ENCODE measurements around the gene SPATS2L. TPM values are rescaled to one million over a fixed set of nuclear protein-coding genes. Genes with fewer than 3 reads are reported as not detected.

Gene SPATS2L
- total RNA-seq, 2 donors from 2014 or later: 40.3 to 89.9 TPM

GRCh38 chr2:200443376-200443775, 136.9 kb downstream of the SPATS2L start:
- no peak for TF ChIP-seq CTCF (conservative IDR thresholded peaks at IDR 0.05)
- 0 to 77% methylated on average over 1 to 5 of the region's 5 CpGs for WGBS, 2 experiments (ENCODE audit: insufficient coverage in 1 of 2, insufficient read length in 1 of 2)
- Histone ChIP-seq H3K4me1 (ENCODE audit: control insufficient read depth, insufficient read depth, low read length) (no peaks in the 10 kb centered on the region), H3K36me3 (ENCODE audit: control insufficient read depth, insufficient read depth, low read length) (peaks cover 60% of the 10 kb centered on the region), H3K27me3 (ENCODE audit: control insufficient read depth, insufficient read depth, low read length, poor library complexity, severe bottlenecking) (no peaks in the 10 kb centered on the region), H3K27ac (ENCODE audit: low read depth, low read length) (no peak overlapping the region), H3K4me3 (ENCODE audit: low read length) (no peak overlapping the region), H3K9me3 (ENCODE audit: control insufficient read depth, low read length) (no peaks in the 10 kb centered on the region), H3K9ac (ENCODE audit: extremely low read depth, low read length, poor library complexity, severe bottlenecking) (no peak overlapping the region)
- Mint-ChIP-seq H3K27ac (no peak overlapping the region), H3K4me1 (no peaks in the 10 kb centered on the region), H3K36me3 (ENCODE audit: low read depth) (peaks cover 60% of the 10 kb centered on the region), H3K4me3 (no peak overlapping the region), H3K27me3 (ENCODE audit: insufficient read depth) (no peaks in the 10 kb centered on the region), H3K9me3 (no peaks in the 10 kb centered on the region)
- no peak for DNase-seq

- peaks cover 64% of the 10 kb centered on the region for H3K36me3 Mint-ChIP-seq (ENCODE audit: low read depth)
- H3K4me3 Mint-ChIP-seq: no peak overlapping the region
- H3K27me3 Mint-ChIP-seq (ENCODE audit: insufficient read depth): no peaks in the 10 kb centered on the region
These were observed 137.4 kb downstream of the SPATS2L start for GRCh38 chr2:200443916-200444315.

GRCh38 chr2:200444530-200444929, 138.0 kb downstream of the SPATS2L start:
- Histone ChIP-seq H3K4me1 (ENCODE audit: control insufficient read depth, insufficient read depth, low read length) (no peaks in the 10 kb centered on the region), H3K36me3 (ENCODE audit: control insufficient read depth, insufficient read depth, low read length) (peaks cover 48% of the 10 kb centered on the region), H3K9me3 (ENCODE audit: control insufficient read depth, low read length) (no peaks in the 10 kb centered on the region), H3K4me3 (ENCODE audit: low read length) (no peak overlapping the region), H3K27me3 (ENCODE audit: control insufficient read depth, insufficient read depth, low read length, poor library complexity, severe bottlenecking) (no peaks in the 10 kb centered on the region), H3K27ac (ENCODE audit: low read depth, low read length) (no peak overlapping the region), H3K9ac (ENCODE audit: extremely low read depth, low read length, poor library complexity, severe bottlenecking) (no peak overlapping the region)
- DNase-seq: no peak
- 98 to 100% methylated on average over 1 to 3 of the region's 3 CpGs for WGBS, 2 experiments (ENCODE audit: insufficient coverage in 1 of 2, insufficient read length in 1 of 2)
- H3K36me3 Mint-ChIP-seq (ENCODE audit: low read depth): peaks cover 63% of the 10 kb centered on the region
- H3K9me3 Mint-ChIP-seq: no peaks in the 10 kb centered on the region
- no peaks in the 10 kb centered on the region for H3K4me1 Mint-ChIP-seq
- H3K27ac Mint-ChIP-seq: no peak overlapping the region
- H3K27me3 Mint-ChIP-seq (ENCODE audit: insufficient read depth): no peaks in the 10 kb centered on the region
- H3K4me3 Mint-ChIP-seq: no peak overlapping the region
- no peak for TF ChIP-seq CTCF (conservative IDR thresholded peaks at IDR 0.05)

More at GRCh38 chr2:200443916-200444315, 137.4 kb downstream of the SPATS2L start:
- H3K9me3 ChIP-seq (ENCODE audit: control insufficient read depth, low read length): no peaks in the 10 kb centered on the region
- H3K4me3 ChIP-seq (ENCODE audit: low read length): no peak overlapping the region
- 95 to 100% methylated on average over 3 of the region's 3 CpGs for WGBS, 2 experiments (ENCODE audit: insufficient coverage in 1 of 2, insufficient read length in 1 of 2)
- no peak for TF ChIP-seq CTCF (conservative IDR thresholded peaks at IDR 0.05)
- Mint-ChIP-seq H3K27ac (no peak overlapping the region), H3K4me1 (no peaks in the 10 kb centered on the region), H3K9me3 (no peaks in the 10 kb centered on the region)
- H3K27me3 ChIP-seq (ENCODE audit: control insufficient read depth, insufficient read depth, low read length, poor library complexity, severe bottlenecking): no peaks in the 10 kb centered on the region
- H3K36me3 ChIP-seq (ENCODE audit: control insufficient read depth, insufficient read depth, low read length): peaks cover 55% of the 10 kb centered on the region
- H3K4me1 ChIP-seq (ENCODE audit: control insufficient read depth, insufficient read depth, low read length): no peaks in the 10 kb centered on the region
- DNase-seq: no peak
- H3K27ac ChIP-seq (ENCODE audit: low read depth, low read length): no peak overlapping the region
- H3K9ac ChIP-seq (ENCODE audit: extremely low read depth, low read length, poor library complexity, severe bottlenecking): no peak overlapping the region

Data from endodermal cell (in vitro differentiated cells).